Erythroblast (primary cell): Measurements from ENCODE around the gene DOCK3.

Source experiments
- GATA1 ChIP-seq: IDR thresholded peaks from 2 replicates; pipeline ENCODE4 v1.6.1; 2011; ENCODE audit warnings: low read depth, mild to moderate bottlenecking, control low read depth, low read length, moderate library complexity
- POLR2A ChIP-seq: IDR thresholded peaks from 2 replicates; pipeline ENCODE4 v1.6.1; 2011; ENCODE audit warnings: mild to moderate bottlenecking, low read length

- TF ChIP-seq POLR2A (no peak), GATA1 (no peak)
Measured at GRCh38 chr3:50913260-50913659, 238.5 kb downstream of the DOCK3 start.
